ENCODE data around the gene SESN3. TPM values are rescaled to one million over a fixed set of nuclear protein-coding genes. Genes with fewer than 3 reads are reported as not detected.

The SESN3 gene
- total RNA-seq, 1 donor, result 6.9 TPM

- TF ChIP-seq, protein P1, sequence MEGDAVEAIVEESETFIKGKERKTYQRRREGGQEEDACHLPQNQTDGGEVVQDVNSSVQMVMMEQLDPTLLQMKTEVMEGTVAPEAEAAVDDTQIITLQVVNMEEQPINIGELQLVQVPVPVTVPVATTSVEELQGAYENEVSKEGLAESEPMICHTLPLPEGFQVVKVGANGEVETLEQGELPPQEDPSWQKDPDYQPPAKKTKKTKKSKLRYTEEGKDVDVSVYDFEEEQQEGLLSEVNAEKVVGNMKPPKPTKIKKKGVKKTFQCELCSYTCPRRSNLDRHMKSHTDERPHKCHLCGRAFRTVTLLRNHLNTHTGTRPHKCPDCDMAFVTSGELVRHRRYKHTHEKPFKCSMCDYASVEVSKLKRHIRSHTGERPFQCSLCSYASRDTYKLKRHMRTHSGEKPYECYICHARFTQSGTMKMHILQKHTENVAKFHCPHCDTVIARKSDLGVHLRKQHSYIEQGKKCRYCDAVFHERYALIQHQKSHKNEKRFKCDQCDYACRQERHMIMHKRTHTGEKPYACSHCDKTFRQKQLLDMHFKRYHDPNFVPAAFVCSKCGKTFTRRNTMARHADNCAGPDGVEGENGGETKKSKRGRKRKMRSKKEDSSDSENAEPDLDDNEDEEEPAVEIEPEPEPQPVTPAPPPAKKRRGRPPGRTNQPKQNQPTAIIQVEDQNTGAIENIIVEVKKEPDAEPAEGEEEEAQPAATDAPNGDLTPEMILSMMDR (IDR thresholded peaks at IDR 0.05; ENCODE audit: insufficient read depth, low read depth, low read length), result no peak
- DNase-seq (ENCODE audit: low read depth), result no peak
- no peak overlapping the region for H3K4me3 ChIP-seq (ENCODE audit: low read depth, low read length)
These were observed 43.3 kb downstream of the SESN3 start for GRCh38 chr11:95187723-95188122.

- no peak overlapping the region for H3K4me3 ChIP-seq (ENCODE audit: low read depth, low read length)
- TF ChIP-seq, protein P1 (IDR thresholded peaks at IDR 0.05; ENCODE audit: insufficient read depth, low read depth, low read length), result no peak
- DNase-seq (ENCODE audit: low read depth), result no peak
These were observed 48.6 kb downstream of the SESN3 start for GRCh38 chr11:95182397-95182796.

DNA sequence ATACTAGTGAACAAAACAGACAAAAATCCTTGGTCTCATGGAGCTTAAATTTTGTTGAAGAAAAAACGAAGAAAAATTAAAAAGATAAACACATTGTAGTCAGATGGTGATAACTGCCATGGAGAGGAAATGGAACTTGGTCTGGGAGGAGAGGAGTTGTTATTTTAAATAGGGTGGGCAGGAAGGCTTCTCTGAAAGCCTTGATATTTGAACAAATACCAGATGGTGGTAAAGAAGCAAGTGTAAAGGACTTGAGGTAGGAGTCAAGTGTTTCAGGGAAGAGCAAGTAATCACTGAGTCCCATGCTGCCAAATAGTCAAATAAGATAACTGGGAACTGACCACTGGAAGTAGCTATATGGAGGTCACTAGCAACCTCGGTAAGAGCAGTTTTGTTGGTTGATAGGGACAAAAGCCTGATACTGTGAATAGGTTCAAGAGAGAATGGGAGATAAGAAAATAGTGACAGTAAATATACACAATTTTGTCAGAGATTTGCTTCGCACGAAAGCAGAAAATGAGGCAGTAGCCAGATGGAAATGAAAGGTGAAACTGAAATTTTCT lies 55.1 kb downstream of the SESN3 start:
- TF ChIP-seq, protein P1 (IDR thresholded peaks at IDR 0.05; ENCODE audit: insufficient read depth, low read depth, low read length), result no peak
- no peak overlapping the region for H3K4me3 ChIP-seq (ENCODE audit: low read depth, low read length)
- DNase-seq (ENCODE audit: low read depth), result no peak

GRCh38 chr11:95170294-95170693 lies 60.7 kb downstream of the SESN3 start:
- H3K4me3 ChIP-seq (ENCODE audit: low read depth, low read length), result no peak overlapping the region
- no peak for DNase-seq (ENCODE audit: low read depth)
- TF ChIP-seq, protein P1 (IDR thresholded peaks at IDR 0.05; ENCODE audit: insufficient read depth, low read depth, low read length), result no peak

DNA sequence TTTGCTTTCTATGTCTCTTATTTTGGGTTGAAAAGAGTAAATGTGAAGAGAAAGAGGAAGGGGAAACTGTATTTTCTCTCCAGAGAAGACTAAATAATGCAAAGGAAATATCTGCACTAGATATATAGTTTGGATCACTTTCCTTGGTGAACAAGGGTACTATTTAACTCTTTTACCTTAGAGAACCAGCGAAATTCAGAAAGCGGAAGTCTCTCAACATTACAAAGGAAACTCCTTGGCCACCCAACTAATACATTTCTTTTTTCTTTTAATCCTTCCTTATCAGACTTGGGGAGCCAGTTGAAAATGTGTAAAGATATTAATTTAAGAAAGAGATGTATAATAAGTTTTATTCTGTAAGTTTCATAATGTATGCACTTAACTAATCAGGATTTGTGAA lies 64.2 kb downstream of the SESN3 start:
- no peak for DNase-seq (ENCODE audit: low read depth)

DNA sequence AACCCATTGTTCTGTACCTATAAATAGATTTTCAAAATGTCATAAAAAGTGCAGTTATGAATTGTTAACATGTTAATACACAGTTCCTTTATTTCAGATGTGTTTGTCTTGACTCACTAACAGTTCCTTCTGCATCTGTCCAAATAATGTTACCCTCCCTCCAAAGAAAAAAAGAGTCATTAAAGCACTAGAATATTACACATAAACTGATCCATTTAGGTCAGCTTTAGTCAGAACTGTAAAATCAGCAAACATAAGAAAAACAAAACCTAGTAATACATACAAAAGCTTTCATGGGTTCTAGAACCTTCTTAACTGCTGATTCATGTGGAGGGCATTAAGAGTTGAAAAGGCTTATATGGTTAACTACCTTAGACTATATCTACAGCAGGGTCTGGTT lies 65.4 kb downstream of the SESN3 start:
- no peak overlapping the region for H3K4me3 ChIP-seq (ENCODE audit: low read depth, low read length)
- DNase-seq (ENCODE audit: low read depth), result no peak
- TF ChIP-seq, protein P1 (IDR thresholded peaks at IDR 0.05; ENCODE audit: insufficient read depth, low read depth, low read length), result no peak

More for the DNA sequence above, 64.2 kb downstream of the SESN3 start:
- TF ChIP-seq, protein P1 (IDR thresholded peaks at IDR 0.05; ENCODE audit: insufficient read depth, low read depth, low read length), result no peak
- no peak overlapping the region for H3K4me3 ChIP-seq (ENCODE audit: low read depth, low read length)

DNA sequence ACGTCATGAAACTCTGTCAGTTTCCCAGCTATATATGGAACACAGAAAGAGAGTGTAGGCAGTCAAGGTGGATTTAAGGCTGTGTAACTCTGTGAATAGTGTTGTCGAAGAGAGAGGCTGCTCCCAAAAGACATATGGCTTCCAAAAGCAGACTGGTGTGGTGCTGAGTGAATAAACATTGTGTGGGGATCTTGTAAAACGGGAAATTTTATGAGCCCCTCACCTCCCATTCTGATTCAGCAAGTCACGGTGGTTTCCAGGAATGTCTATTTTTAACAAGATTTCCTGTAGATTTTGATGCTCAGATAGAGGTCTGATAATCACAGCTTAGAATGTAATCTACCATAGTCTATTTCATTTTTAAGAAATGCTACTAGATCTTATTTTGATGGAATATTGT lies 67.9 kb downstream of the SESN3 start:
- no peak overlapping the region for H3K4me3 ChIP-seq (ENCODE audit: low read depth, low read length)
- peak; percentile 5 for DNase-seq (ENCODE audit: low read depth)
- TF ChIP-seq, protein P1 (IDR thresholded peaks at IDR 0.05; ENCODE audit: insufficient read depth, low read depth, low read length), result no peak
